Measurements from ENCODE around the gene TNF. TPM values are rescaled to one million over a fixed set of nuclear protein-coding genes. Genes with fewer than 3 reads are reported as not detected.

Gene TNF
- total and polyA plus RNA-seq, 2 of the 13 experiments (the other 11 are each of a cell fraction or from before 2014, with no cell fraction given) = not detected

DNA sequence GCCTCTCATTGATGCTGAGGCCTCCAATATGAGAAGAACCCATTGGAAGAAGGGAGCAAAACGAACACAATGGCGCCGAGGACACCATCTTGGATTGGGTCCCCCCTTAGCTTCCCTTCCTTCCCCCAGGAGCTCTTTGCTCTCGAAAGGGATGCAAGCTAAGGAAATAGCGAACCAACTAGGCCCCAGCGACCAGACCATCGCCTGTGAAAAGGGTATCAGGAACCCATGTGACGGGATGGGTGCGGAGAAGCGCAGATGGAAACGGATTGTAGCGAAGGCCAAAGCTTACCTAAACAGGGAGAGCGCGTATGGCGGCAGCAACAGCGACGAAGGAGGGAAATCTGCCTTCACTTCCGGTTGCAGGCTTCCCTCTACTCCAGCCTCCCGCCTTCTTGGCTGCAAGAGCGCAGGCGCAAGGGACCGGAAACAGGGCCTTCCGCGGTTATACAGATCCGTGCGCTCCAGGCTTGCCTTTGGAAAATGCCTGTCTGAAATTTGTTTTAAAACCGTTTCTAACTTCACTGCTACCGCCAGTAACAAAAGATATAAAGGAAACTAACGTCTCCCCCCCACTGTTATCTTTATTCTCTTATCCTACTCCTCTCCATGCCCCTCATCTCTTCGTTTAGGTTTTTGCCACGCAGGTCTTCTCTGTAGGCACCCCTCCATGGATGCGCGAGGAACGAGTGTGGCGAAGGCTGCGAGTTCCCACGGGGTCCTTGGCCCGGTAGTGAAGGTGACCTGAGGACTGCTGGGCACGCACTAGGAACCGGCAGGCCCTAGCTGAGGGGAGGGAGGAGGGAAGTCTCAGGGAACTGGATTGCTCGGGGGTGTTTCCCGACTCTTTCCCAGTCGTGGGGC is 33.5 kb upstream of the TNF start, which contains the start of gene DDX39B (continued):
- TF ChIP-seq, protein P1, sequence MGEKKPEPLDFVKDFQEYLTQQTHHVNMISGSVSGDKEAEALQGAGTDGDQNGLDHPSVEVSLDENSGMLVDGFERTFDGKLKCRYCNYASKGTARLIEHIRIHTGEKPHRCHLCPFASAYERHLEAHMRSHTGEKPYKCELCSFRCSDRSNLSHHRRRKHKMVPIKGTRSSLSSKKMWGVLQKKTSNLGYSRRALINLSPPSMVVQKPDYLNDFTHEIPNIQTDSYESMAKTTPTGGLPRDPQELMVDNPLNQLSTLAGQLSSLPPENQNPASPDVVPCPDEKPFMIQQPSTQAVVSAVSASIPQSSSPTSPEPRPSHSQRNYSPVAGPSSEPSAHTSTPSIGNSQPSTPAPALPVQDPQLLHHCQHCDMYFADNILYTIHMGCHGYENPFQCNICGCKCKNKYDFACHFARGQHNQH (CRISPR knock-in tag; IDR thresholded peaks at IDR 0.05) = peak; percentile 96
- no peak for TF ChIP-seq MAFG (CRISPR knock-in tag; IDR thresholded peaks at IDR 0.05)
- TF ChIP-seq ZNF496 (CRISPR knock-in tag; IDR thresholded peaks at IDR 0.05; ENCODE audit: insufficient replicate concordance) = no peak
- peak; percentile 74 for TF ChIP-seq ZEB1 (IDR thresholded peaks at IDR 0.05; ENCODE audit: insufficient replicate concordance, low read depth)
- peak; percentile 95 for TF ChIP-seq ZNF781 (CRISPR knock-in tag; IDR thresholded peaks at IDR 0.05; ENCODE audit: borderline replicate concordance, not compliant biosample characterization)
- 0 out of 2 replicates have a peak, but pooled peaks have one; percentile 26 for TF ChIP-seq KDM4B (CRISPR knock-in tag; IDR thresholded peaks at IDR 0.05)
- TF ChIP-seq SAP130 (CRISPR knock-in tag; IDR thresholded peaks at IDR 0.05; ENCODE audit: low read depth) = peak; percentile 92
- 0 out of 2 replicates have a peak, but pooled peaks have one; percentile 35 for TF ChIP-seq PAF1 (CRISPR knock-in tag; IDR thresholded peaks at IDR 0.05)
- TF ChIP-seq, protein P2, sequence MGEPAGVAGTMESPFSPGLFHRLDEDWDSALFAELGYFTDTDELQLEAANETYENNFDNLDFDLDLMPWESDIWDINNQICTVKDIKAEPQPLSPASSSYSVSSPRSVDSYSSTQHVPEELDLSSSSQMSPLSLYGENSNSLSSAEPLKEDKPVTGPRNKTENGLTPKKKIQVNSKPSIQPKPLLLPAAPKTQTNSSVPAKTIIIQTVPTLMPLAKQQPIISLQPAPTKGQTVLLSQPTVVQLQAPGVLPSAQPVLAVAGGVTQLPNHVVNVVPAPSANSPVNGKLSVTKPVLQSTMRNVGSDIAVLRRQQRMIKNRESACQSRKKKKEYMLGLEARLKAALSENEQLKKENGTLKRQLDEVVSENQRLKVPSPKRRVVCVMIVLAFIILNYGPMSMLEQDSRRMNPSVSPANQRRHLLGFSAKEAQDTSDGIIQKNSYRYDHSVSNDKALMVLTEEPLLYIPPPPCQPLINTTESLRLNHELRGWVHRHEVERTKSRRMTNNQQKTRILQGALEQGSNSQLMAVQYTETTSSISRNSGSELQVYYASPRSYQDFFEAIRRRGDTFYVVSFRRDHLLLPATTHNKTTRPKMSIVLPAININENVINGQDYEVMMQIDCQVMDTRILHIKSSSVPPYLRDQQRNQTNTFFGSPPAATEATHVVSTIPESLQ (CRISPR knock-in tag; conservative IDR thresholded peaks at IDR 0.05) = peak; percentile 43; the same call in 1 of the 2 replicates
- TF ChIP-seq, protein P3, sequence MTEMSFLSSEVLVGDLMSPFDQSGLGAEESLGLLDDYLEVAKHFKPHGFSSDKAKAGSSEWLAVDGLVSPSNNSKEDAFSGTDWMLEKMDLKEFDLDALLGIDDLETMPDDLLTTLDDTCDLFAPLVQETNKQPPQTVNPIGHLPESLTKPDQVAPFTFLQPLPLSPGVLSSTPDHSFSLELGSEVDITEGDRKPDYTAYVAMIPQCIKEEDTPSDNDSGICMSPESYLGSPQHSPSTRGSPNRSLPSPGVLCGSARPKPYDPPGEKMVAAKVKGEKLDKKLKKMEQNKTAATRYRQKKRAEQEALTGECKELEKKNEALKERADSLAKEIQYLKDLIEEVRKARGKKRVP (CRISPR knock-in tag; IDR thresholded peaks at IDR 0.05) = peak in 1 of 2 experiments; percentile 69; a peak in 1 of 4 replicates
- TF ChIP-seq HNRNPK (IDR thresholded peaks at IDR 0.05; ENCODE audit: low read depth, low read length, poor library complexity, severe bottlenecking) = peak; percentile 30
- peak; percentile 63; the same call in 1 of the 2 replicates for TF ChIP-seq IRF2 (CRISPR knock-in tag; IDR thresholded peaks at IDR 0.05)
- TF ChIP-seq, protein P4, sequence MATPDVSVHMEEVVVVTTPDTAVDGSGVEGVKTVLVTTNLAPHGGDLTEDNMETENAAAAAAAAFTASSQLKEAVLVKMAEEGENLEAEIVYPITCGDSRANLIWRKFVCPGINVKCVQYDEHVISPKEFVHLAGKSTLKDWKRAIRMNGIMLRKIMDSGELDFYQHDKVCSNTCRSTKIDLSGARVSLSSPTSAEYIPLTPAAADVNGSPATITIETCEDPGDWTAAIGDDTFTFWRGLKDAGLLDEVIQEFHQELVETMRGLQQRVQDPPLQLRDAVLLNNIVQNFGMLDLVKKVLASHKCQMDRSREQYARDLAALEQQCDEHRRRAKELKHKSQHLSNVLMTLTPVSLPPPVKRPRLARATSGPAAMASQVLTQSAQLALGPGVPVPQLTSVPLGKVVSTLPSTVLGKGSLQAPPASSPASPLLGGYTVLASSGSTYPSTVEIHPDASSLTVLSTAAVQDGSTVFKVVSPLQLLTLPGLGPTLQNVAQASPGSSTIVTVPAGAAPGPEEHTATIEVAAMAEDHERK (CRISPR knock-in tag; IDR thresholded peaks at IDR 0.05; ENCODE audit: low read depth) = peak; percentile 18; the same call in 1 of the 2 replicates
- TF ChIP-seq ZNF121 (CRISPR knock-in tag; IDR thresholded peaks at IDR 0.05) = peak; percentile 58; the same call in 1 of the 2 replicates
- peak; percentile 38; the same call in 1 of the 2 replicates for TF ChIP-seq ZNF12 (CRISPR knock-in tag; IDR thresholded peaks at IDR 0.05)
- TF ChIP-seq, protein P5, sequence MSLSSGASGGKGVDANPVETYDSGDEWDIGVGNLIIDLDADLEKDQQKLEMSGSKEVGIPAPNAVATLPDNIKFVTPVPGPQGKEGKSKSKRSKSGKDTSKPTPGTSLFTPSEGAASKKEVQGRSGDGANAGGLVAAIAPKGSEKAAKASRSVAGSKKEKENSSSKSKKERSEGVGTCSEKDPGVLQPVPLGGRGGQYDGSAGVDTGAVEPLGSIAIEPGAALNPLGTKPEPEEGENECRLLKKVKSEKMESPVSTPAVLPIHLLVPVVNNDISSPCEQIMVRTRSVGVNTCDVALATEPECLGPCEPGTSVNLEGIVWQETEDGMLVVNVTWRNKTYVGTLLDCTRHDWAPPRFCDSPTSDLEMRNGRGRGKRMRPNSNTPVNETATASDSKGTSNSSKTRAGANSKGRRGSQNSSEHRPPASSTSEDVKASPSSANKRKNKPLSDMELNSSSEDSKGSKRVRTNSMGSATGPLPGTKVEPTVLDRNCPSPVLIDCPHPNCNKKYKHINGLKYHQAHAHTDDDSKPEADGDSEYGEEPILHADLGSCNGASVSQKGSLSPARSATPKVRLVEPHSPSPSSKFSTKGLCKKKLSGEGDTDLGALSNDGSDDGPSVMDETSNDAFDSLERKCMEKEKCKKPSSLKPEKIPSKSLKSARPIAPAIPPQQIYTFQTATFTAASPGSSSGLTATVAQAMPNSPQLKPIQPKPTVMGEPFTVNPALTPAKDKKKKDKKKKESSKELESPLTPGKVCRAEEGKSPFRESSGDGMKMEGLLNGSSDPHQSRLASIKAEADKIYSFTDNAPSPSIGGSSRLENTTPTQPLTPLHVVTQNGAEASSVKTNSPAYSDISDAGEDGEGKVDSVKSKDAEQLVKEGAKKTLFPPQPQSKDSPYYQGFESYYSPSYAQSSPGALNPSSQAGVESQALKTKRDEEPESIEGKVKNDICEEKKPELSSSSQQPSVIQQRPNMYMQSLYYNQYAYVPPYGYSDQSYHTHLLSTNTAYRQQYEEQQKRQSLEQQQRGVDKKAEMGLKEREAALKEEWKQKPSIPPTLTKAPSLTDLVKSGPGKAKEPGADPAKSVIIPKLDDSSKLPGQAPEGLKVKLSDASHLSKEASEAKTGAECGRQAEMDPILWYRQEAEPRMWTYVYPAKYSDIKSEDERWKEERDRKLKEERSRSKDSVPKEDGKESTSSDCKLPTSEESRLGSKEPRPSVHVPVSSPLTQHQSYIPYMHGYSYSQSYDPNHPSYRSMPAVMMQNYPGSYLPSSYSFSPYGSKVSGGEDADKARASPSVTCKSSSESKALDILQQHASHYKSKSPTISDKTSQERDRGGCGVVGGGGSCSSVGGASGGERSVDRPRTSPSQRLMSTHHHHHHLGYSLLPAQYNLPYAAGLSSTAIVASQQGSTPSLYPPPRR (CRISPR knock-in tag; IDR thresholded peaks at IDR 0.05; ENCODE audit: borderline replicate concordance) = peak; percentile 37; the same call in 1 of the 2 replicates
- TF ChIP-seq ZNF724P (CRISPR knock-in tag; IDR thresholded peaks at IDR 0.05; ENCODE audit: borderline replicate concordance) = no peak
